GM10248 (cell line): Measurements from ENCODE around the gene KCTD5.
"Not testable (repeated sequence)": the region's sequence is repeated elsewhere in the genome, so short reads cannot be mapped to it uniquely, and the experiment has no call there.

Source experiments
- CTCF ChIA-PET: fragments of 300-600 bp; sonication (Branson Sonifier 250); formaldehyde crosslinking; extraction: SDS; loops from one replicate; lab custom pipeline; 2021; ENCODE audit warnings: antibody characterized with exemption; lab: Yijun Ruan, JAX
- POLR2A ChIA-PET: fragments of 350-650 bp; sonication (Branson Sonifier 250); formaldehyde crosslinking; extraction: SDS; loops from one replicate; lab custom pipeline; 2020; ENCODE audit warnings: antibody characterized with exemption; lab: Yijun Ruan, JAX
- DNase-seq: peaks from one replicate; pipeline ENCODE4 v3.0.0; 2012; ENCODE audit errors: extremely low spot score
- TF ChIP-seq, protein P1 (sequence below): IDR thresholded peaks from 2 replicates; pipeline ENCODE4 v1.5.1; 2012; ENCODE audit warnings: mild to moderate bottlenecking, low read depth; ENCODE audit errors: extremely low read depth, missing control alignments, control extremely low read depth

Gene KCTD5

DNA sequence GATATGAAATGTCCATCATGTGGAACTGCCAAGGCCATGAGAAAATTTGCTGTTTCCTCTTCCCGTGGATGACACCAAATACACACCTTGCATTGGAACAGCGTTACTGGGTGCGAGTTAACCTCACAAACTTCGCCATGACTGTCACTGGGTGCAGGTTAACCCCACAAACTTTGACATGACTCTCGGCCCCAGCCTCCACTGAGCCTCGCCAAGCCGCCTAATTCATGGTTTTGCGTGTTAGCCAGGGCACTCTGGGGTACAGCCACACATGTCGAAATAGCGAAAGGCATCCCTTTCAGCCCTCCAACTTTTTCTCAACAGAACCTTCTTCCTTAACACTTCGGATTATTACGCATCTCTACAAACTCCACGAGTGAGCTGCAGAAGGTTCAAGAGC is 10.6 kb upstream of the KCTD5 start:
- CTCF ChIA-PET = no interaction called here

DNA sequence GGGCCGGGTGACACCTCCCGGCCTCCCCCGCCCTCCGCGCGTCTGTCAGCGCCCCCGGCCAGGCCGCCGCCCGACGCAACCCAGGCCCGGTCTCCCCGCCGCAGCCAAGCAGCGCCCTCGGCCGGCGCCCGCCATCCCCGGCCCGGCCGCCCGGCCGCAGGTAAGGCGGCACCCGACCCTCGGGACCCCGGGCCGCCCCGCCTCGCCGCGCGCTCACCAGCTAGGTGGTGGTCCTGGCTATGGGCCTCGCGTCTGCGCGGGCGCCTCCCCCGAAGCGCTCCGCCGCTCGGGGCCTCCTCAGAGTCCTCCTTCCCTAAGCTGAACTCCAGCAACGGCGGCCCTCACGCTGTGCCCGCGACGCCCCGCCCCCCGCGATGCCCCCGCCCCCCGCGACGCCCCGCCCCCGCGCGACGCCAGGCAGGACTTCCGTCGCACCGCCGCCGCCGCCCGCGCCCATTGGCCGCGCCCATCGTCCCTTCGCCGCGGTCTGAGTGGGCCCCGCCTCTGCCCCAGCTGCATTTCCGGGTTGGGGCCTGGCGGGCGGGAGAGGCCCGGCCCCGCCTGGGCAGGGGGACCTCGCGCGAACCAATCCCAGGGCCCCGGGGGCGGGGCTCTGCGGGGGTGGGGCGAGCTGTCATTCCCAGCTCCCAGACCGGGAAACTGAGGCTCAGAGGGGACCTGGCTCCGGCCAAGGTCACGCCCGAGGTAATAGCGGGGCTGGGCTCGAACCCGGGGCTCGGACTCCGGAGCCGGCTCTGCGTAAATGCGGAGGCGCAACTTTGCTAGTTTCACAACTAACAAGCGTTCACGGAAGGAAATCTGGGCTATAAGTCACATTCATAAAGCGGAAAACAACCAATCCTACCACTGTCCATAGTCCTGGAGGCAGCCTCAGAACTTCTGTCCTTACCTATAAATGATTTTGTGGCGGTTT is 9.0 kb upstream of the KCTD5 start:
- peak; percentile 96 for DNase-seq
- POLR2A ChIA-PET = interaction anchor here (0.6 to 1.3 kb wide), 4 partner anchors 9 to 1045 kb away, joined by 3 to 14 read pairs (median 4); partner anchors contain the start of gene KCTD5
- CTCF ChIA-PET = interaction anchor here (0.9 kb wide), 1 partner anchor 253 kb away, joined by 3 read pairs; no protein-coding TSS in a partner anchor
- TF ChIP-seq, protein P1, sequence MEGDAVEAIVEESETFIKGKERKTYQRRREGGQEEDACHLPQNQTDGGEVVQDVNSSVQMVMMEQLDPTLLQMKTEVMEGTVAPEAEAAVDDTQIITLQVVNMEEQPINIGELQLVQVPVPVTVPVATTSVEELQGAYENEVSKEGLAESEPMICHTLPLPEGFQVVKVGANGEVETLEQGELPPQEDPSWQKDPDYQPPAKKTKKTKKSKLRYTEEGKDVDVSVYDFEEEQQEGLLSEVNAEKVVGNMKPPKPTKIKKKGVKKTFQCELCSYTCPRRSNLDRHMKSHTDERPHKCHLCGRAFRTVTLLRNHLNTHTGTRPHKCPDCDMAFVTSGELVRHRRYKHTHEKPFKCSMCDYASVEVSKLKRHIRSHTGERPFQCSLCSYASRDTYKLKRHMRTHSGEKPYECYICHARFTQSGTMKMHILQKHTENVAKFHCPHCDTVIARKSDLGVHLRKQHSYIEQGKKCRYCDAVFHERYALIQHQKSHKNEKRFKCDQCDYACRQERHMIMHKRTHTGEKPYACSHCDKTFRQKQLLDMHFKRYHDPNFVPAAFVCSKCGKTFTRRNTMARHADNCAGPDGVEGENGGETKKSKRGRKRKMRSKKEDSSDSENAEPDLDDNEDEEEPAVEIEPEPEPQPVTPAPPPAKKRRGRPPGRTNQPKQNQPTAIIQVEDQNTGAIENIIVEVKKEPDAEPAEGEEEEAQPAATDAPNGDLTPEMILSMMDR = no peak

More for the DNA sequence above, 10.6 kb upstream of the KCTD5 start:
- no peak for DNase-seq
- POLR2A ChIA-PET = no interaction called here
- TF ChIP-seq, protein P1 = no peak

DNA sequence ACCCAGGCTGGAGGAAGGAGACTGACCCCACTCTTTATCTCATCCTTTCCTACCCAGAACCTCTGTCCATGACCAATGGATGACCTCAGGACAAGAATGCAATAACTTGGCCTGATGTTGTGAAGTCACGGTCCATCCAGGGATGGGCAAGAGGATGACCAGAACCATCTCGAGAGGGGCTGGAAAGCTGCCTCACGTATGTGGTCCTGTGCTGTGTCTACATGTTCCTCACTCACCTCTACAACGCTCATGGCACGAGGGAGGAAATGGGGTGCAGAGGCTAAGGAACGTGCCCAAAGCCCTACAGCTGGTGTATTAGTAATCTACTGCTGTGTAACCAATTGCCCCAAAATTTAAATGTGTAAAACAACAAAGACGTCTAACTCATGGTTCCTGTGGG is 7.3 kb upstream of the KCTD5 start:
- TF ChIP-seq, protein P1 = no peak
- DNase-seq = peak; percentile 3
- ChIA-PET POLR2A (no interaction called here), CTCF (no interaction called here)

DNA sequence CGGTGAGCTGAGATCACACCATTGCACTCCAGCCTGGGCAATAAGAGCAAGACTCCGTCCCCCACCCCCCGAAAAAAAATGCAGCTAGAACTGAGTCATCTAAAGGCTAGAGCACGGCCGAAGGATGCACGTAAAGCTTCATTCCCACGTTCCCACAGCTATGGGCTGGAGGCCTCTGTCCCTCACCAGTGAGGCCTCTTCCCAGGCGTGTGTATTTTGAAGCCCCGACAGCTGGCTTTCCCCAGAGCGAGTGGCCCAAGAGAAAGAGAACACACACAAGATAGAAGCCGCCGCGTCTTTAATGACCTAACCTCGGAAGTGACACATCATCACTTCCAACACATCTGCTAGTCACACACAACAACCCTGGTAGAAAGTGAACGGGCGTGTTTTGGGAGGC is 6.6 kb upstream of the KCTD5 start:
- TF ChIP-seq, protein P1 = no peak
- ChIA-PET POLR2A (no interaction called here), CTCF (interaction anchor here (1.1 kb wide), 1 partner anchor 107 kb away, joined by 3 read pairs; no protein-coding TSS in a partner anchor)
- DNase-seq = no peak

DNA sequence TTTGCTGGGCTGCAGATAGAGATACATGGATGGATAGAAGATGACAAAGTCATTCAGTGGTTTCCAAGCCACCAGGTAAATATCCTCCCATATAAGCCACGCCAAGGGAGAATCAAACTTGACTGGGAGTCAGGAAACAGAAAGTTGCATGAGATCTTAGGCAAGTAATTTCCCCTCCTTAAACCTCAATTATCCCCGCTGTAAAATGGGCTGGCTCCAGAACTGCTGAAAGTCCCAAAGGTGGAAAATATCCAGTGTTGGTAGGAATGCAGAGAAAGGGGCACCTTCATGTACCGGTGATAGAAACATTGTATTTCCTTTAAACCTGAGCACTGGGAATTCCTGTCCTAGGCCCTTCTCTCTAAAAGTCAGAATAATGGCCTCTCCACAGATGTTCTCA is 5.4 kb upstream of the KCTD5 start:
- POLR2A ChIA-PET, DNase-seq, CTCF ChIA-PET: not testable (repeated sequence)

DNA sequence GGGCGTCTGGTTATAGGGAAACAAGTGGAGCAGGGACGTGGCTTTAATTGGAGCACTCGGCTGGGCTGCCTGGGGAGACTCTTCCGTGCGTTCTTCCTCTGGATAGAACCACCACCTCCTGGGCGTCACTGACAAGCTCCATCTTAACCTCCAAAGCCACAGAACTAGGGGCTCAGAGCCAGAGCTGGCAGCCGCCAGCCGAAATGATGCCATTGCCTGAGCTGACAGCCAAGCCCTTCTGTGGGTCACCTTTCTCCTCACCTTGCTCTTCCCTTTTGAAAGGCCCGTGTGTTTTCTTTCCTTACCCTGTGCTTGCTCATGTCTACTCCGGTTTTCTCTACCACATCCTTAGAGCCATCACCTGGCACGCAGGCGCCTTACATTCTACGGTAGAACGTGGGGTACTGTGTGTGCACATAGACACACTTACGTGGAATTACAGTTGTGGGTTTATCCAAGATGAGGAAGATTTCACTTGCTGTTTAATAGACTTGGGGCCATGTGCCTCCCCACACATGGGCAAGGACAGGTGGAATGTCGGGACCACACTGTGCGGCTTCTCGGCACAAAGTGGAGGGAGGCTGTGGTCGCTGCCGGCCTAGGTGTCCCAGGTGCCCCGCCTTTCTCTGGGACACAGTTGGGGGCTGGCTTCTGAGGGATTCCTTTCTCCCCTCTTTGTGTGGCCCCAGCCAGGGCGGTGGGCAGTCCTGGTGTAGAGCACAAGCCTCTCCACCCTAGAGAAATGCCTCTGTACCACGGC is 3.9 kb upstream of the KCTD5 start:
- CTCF ChIA-PET, POLR2A ChIA-PET, DNase-seq: not testable (repeated sequence)

DNA sequence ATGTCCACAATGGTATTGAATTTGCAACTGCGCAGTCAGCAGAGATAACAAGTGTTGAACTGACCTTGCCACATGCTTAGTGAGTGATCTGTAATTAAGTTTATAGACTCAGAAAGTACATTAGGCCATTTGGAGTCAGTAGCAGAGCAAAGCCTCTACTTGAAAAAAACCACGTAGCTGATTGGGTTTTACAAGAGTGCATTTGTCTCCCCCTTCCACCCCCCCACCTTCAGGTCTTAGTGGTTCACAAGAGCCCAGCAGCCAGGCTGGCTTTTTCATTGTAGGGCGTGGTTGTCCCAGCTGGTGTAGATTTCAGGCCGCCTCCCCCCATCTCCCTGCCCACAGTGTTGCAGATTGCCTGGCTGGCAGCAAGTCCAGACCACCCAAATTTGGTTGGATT is 2.4 kb upstream of the KCTD5 start:
- POLR2A ChIA-PET, CTCF ChIA-PET: not testable (repeated sequence)

DNA sequence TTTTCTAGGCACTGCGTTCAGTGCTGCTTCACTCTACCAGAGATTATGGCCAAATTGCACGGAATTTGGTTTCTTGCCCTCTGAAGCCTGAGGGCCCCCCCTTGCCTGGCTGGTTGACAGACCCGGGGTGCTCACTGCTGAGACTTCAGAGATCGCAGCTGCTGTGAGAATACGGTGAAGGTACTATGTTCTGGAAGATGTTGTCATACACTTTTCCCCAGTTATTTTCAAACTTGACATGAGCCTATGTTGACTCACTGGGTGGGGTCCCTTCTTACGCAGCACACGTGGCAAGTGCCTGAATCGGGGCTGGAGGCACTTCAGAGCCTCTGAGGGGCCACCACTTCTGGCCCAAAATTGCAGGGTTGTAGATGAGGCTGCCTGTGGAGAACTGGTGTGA is 2.0 kb upstream of the KCTD5 start:
- CTCF ChIA-PET, DNase-seq, POLR2A ChIA-PET: not testable (repeated sequence)

More for the DNA sequence above, 2.4 kb upstream of the KCTD5 start:
- not testable (repeated sequence) for DNase-seq

DNA sequence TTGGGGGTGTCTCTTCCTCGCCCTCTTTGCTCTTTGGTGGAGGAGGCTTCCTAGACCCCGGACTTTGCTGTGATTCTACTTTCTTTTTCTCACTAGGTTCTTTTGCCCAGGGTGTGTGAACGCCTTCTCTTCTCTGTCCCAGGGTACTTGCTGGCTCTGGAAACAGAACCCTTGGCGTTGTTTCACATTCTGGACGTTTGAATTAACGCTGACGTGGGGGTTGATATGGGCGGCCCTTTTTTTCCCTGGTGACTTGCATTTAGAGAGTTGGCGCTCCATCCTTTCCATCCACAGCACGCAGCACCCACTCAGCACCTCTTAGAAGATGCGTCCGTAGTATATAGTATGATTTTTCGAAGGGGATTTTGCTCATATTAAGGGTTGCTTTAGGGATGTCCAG is 718 bp downstream of the KCTD5 start:
- DNase-seq, CTCF ChIA-PET: not testable (repeated sequence)
- POLR2A ChIA-PET = interaction anchor here (1.4 kb wide), 1 partner anchor 10 kb away, joined by 14 read pairs; no protein-coding TSS in a partner anchor

DNA sequence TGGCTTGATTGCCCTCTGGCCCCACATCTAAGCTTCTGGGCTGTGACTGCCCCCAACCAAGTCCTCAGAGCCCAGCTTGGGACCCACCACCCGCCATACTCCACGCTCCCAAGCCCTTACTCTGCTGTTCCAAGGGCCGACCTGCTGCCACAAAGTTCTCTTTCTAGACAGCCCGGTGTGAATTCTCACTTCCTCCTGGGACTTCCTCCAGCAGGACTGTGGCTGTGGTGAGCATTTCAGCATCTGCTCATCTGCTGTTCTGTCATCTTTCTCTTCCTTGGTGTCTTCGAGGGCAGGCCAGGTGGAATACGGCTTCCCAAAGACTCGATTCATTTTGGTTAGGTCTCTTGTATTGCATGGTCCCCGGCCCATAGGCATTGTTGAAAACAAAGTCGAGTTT is 3.8 kb downstream of the KCTD5 start:
- POLR2A ChIA-PET, DNase-seq, CTCF ChIA-PET: not testable (repeated sequence)
